ENCODE results near the gene RARS1.
A peak's percentile ranks its signal among the peaks of the same experiment; 100 is the strongest.
"Not testable (repeated sequence)": the region's sequence is repeated elsewhere in the genome, so short reads cannot be mapped to it uniquely, and the experiment has no call there.

Gene RARS1

DNA sequence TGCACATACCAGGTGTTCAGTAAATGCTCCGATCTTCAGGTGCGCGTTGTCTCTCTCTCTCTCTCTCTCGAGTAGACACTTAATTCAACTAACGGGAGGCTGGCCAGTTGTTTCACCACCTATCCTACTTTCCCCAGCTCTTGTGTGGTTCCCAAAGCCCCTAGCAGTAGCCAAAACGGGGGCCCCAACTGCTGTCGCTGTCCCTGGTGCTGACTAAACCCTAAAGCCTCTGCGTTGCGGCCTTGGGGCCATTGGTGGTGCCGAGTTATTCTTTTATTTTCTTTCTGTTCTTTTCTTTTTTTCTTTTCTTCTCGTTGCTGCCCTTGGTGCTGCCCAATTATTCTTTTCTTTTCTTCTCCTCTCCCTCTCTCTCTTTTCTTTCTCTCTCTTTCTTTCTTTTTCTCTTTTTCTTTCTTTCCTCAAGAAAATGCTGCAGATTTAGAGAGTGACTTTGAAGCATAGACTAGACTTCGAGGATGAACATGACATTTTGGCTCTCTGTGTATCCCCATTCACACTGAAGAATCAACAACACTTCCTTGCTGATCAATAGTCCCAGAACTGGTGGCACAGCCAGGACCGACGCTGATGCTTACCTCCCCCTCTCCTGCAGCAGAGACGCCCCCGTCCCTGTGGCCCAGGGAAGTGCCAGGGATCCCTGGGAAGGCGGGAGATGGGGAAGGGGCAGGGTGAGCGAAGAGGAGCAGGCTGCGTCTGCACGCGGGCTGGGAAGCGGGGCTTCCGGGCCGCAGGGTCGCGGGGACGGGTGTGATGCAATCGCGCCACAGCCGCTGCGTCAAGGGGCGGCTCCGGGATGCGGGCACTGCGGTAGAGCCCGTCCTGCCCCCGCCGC is 42.5 kb downstream of the RARS1 start, which contains the start of gene FBLL1:
Gene FBLL1 (plus strand): TSS at position 785 of the 853 bp plus-strand sequence. CDS start 200 bp downstream, outside the sequence.
- H3K9ac ChIP-seq (ENCODE audit: low read depth in 1 of 2, low read length in 2 of 2), result no peak within 1 kb of the TSS
- H3K36me3 ChIP-seq (ENCODE audit: control insufficient read depth in 2 of 2, insufficient read depth in 2 of 2, low read length in 2 of 2), result no peaks in the 10 kb centered on the region
- peak within 1 kb of the TSS in 1 of 2 donors; percentile 52 for H3K4me3 ChIP-seq (ENCODE audit: low read length in 2 of 2)
- H3K9me3 ChIP-seq (ENCODE audit: control insufficient read depth in 2 of 2, low read length in 2 of 2), result no peaks in the 10 kb centered on the region
- peaks cover 18 to 21% of the 10 kb centered on the region in 2 donors for H3K27me3 ChIP-seq (ENCODE audit: control insufficient read depth in 2 of 2, insufficient read depth in 2 of 2, low read length in 2 of 2)
- H3K4me1 ChIP-seq (ENCODE audit: control insufficient read depth in 2 of 2, insufficient read depth in 2 of 2, low read length in 2 of 2), result no peaks in the 10 kb centered on the region
- H3K27ac ChIP-seq (ENCODE audit: low read depth in 2 of 2, low read length in 2 of 2), result no peak within 1 kb of the TSS

DNA sequence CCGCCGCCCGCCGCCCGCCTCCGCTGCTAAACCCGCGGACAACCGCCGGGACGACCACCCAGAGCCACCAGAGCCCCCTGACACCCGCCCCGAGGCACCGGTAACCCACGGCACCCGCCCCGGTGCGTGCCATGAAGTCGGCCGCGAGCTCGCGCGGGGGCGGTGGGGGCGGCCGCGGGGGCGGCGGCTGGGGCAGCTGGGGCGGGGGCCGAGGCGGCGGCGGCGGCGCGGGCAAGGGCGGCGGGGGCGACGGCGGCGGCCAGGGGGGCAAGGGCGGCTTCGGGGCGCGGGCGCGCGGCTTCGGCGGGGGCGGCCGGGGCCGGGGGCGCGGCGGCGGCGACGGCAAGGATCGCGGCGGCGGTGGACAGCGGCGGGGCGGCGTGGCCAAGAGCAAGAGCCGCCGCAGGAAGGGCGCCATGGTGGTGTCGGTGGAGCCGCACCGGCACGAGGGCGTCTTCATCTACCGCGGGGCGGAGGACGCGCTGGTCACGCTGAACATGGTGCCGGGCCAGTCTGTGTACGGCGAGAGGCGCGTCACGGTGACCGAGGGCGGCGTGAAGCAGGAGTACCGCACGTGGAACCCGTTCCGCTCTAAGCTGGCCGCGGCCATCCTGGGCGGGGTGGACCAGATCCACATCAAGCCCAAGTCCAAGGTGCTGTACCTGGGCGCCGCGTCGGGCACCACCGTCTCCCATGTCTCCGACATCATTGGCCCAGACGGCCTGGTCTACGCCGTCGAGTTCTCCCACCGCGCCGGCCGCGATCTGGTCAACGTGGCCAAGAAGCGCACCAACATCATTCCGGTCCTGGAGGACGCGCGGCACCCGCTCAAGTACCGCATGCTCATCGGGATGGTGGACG is 43.3 kb downstream of the RARS1 start:
- Histone ChIP-seq H3K4me1 (ENCODE audit: control insufficient read depth in 2 of 2, insufficient read depth in 2 of 2, low read length in 2 of 2) (no peaks in the 10 kb centered on the region), H3K4me3 (ENCODE audit: low read length in 2 of 2) (peak overlapping the region in 1 of 2 donors; percentile 31), H3K36me3 (ENCODE audit: control insufficient read depth in 2 of 2, insufficient read depth in 2 of 2, low read length in 2 of 2) (no peaks in the 10 kb centered on the region), H3K9ac (ENCODE audit: low read depth in 1 of 2, low read length in 2 of 2) (no peak overlapping the region), H3K9me3 (ENCODE audit: control insufficient read depth in 2 of 2, low read length in 2 of 2) (no peaks in the 10 kb centered on the region), H3K27me3 (ENCODE audit: control insufficient read depth in 2 of 2, insufficient read depth in 2 of 2, low read length in 2 of 2) (peaks cover 18 to 21% of the 10 kb centered on the region in 2 donors), H3K27ac (ENCODE audit: low read depth in 2 of 2, low read length in 2 of 2) (no peak overlapping the region)

DNA sequence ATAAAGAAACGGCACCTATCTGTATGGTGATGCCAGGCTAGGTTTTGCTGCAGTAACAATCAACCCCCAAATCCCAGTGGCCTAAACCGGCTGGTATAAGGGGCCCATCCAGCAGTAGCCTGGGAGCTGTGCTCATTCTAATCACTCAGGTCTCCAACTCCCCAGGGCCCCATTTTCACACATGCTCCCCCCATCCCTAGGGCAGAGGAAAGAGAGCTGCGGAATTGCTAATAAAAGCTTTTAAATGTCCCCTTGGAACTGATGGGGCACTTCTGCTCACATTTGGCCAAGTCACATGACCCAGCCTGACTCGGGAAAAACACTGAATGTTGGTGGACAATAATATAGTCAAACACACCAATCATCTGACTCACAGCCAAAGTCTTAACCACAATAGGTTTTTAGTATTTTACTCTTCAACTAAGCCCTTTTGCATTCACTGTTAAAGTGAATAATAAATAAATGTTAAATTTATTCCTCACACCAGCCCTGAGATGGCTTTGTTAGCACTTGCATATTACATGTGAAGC is 44.4 kb downstream of the RARS1 start:
- Histone ChIP-seq H3K27me3 (ENCODE audit: control insufficient read depth in 2 of 2, insufficient read depth in 2 of 2, low read length in 2 of 2) (peaks cover 18 to 21% of the 10 kb centered on the region in 2 donors), H3K36me3 (ENCODE audit: control insufficient read depth in 2 of 2, insufficient read depth in 2 of 2, low read length in 2 of 2) (no peaks in the 10 kb centered on the region), H3K9me3 (ENCODE audit: control insufficient read depth in 2 of 2, low read length in 2 of 2) (no peaks in the 10 kb centered on the region), H3K27ac (ENCODE audit: low read depth in 2 of 2, low read length in 2 of 2) (no peak overlapping the region), H3K4me3 (ENCODE audit: low read length in 2 of 2) (no peak overlapping the region), H3K9ac (ENCODE audit: low read depth in 1 of 2, low read length in 2 of 2) (no peak overlapping the region), H3K4me1 (ENCODE audit: control insufficient read depth in 2 of 2, insufficient read depth in 2 of 2, low read length in 2 of 2) (no peaks in the 10 kb centered on the region)

DNA sequence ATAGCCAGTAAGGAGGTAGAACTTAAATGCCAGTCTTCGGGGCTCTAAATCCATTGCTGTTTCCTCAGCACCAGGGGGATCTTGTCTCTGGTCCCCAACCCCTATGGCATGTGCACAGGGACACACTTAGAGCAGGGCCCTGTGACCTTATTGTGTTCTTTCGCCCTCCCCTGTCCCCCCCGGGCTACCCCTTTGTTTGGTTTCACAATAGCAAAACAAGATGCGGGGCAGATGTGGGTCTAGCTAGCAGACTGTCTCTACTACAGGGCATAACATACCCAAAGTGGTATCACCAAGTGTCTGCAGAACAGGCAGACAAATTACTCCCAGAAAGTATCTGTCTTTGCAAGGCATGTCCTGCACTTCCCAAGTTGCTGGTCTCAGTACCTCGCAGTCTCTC is 44.9 kb downstream of the RARS1 start:
- no peak overlapping the region for H3K27ac ChIP-seq (ENCODE audit: low read depth in 2 of 2, low read length in 2 of 2)
- no peaks in the 10 kb centered on the region for H3K36me3 ChIP-seq (ENCODE audit: control insufficient read depth in 2 of 2, insufficient read depth in 2 of 2, low read length in 2 of 2)
- no peaks in the 10 kb centered on the region for H3K9me3 ChIP-seq (ENCODE audit: control insufficient read depth in 2 of 2, low read length in 2 of 2)
- H3K9ac ChIP-seq (ENCODE audit: low read depth in 1 of 2, low read length in 2 of 2), result no peak overlapping the region
- no peaks in the 10 kb centered on the region for H3K4me1 ChIP-seq (ENCODE audit: control insufficient read depth in 2 of 2, insufficient read depth in 2 of 2, low read length in 2 of 2)
- H3K27me3 ChIP-seq (ENCODE audit: control insufficient read depth in 2 of 2, insufficient read depth in 2 of 2, low read length in 2 of 2), result peaks cover 18 to 21% of the 10 kb centered on the region in 2 donors
- H3K4me3 ChIP-seq (ENCODE audit: low read length in 2 of 2), result no peak overlapping the region

DNA sequence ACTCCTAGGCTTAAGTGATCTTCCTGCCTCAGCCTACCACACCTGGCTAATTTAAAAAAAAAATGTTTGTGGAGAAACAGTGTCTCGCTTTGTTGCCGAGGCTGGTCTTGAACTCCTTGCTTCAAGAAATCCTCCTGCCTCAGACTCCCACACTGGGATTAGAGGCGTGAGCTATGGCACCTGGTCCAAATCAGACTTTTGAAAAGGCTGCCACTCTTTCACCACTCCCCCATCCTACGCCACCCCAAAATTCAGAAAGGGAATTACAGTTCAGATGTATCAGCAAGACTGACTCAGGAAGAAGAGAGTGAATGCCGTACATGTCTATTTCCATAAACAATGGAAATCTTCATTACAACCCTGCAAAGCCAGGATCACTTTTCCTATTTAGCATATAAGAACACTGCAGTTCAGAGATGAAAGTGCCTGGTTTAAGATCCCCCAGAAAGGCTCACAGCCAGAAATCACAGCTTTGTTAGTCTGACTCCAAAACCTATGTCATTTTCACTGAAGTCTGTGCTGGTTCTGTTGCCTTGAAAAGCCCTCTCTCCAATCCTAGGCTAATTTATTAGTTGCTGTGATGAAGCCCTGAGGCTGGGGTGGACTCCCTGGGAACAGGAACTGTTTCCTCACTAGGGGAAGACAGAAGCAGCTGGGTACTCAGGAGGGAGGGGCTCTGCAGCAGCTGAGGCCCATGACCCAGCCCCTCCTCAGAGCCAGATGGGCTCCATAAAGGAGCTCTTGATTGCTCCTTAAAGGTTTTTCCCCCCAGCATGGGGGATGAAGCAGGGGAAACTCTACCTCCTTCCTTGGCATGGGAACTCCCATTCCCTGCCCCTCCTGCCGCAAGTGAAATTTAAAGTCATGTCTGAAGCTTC is 46.0 kb downstream of the RARS1 start:
- Histone ChIP-seq H3K27me3 (ENCODE audit: control insufficient read depth in 2 of 2, insufficient read depth in 2 of 2, low read length in 2 of 2) (peaks cover 18 to 21% of the 10 kb centered on the region in 2 donors), H3K9ac (ENCODE audit: low read depth in 1 of 2, low read length in 2 of 2) (no peak overlapping the region), H3K4me1 (ENCODE audit: control insufficient read depth in 2 of 2, insufficient read depth in 2 of 2, low read length in 2 of 2) (no peaks in the 10 kb centered on the region), H3K36me3 (ENCODE audit: control insufficient read depth in 2 of 2, insufficient read depth in 2 of 2, low read length in 2 of 2) (no peaks in the 10 kb centered on the region), H3K27ac (ENCODE audit: low read depth in 2 of 2, low read length in 2 of 2) (no peak overlapping the region), H3K4me3 (ENCODE audit: low read length in 2 of 2) (no peak overlapping the region), H3K9me3 (ENCODE audit: control insufficient read depth in 2 of 2, low read length in 2 of 2) (no peaks in the 10 kb centered on the region)

DNA sequence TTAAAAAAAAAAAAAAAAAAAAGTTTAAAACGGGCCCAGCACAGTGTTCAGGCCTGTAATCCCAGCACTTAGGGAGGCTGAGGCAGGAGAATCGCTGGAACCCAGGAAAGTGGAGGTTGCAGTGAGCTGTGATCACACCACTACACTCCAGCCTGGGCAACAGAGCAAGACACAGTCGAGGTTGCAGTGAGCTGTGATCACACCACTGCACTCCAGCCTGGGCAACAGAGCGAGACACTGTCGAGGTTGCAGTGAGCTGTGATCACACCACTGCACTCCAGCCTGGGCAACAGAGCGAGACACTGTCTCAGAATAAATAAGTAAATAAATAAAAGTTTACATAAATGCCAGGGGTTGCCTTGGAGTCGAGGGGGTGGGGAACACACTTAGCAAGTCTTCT is 48.1 kb downstream of the RARS1 start:
- H3K4me3 ChIP-seq (ENCODE audit: low read length in 2 of 2); H3K4me1 ChIP-seq (ENCODE audit: control insufficient read depth in 2 of 2, insufficient read depth in 2 of 2, low read length in 2 of 2); H3K36me3 ChIP-seq (ENCODE audit: control insufficient read depth in 2 of 2, insufficient read depth in 2 of 2, low read length in 2 of 2); H3K9ac ChIP-seq (ENCODE audit: low read depth in 1 of 2, low read length in 2 of 2); H3K9me3 ChIP-seq (ENCODE audit: control insufficient read depth in 2 of 2, low read length in 2 of 2); H3K27ac ChIP-seq (ENCODE audit: low read depth in 2 of 2, low read length in 2 of 2): not testable (repeated sequence)
- peaks cover 12 to 18% of the 10 kb centered on the region in 2 donors for H3K27me3 ChIP-seq (ENCODE audit: control insufficient read depth in 2 of 2, insufficient read depth in 2 of 2, low read length in 2 of 2)

DNA sequence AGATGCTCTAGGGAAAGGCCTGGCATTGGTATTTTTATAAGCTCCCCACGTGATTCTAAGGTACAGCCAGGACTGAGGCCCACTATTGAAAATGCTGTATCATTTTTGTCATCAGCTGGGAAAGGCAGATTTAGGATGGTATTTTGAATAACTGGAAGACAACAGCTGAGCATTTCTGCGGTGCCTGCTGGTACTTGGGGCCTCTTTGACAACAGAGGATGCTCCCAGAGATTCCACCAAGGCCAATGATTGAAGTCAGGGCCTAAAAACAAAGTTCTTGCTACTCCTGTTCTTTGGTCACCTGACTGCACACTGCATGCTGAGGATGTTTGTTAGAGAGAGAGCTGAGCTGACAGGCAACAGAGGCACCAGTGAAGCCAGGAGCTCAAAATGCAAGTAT is 50.9 kb downstream of the RARS1 start:
- Histone ChIP-seq H3K4me1 (ENCODE audit: control insufficient read depth in 2 of 2, insufficient read depth in 2 of 2, low read length in 2 of 2) (no peaks in the 10 kb centered on the region), H3K9me3 (ENCODE audit: control insufficient read depth in 2 of 2, low read length in 2 of 2) (no peaks in the 10 kb centered on the region), H3K36me3 (ENCODE audit: control insufficient read depth in 2 of 2, insufficient read depth in 2 of 2, low read length in 2 of 2) (no peaks in the 10 kb centered on the region), H3K27me3 (ENCODE audit: control insufficient read depth in 2 of 2, insufficient read depth in 2 of 2, low read length in 2 of 2) (peaks cover 0 to 2% of the 10 kb centered on the region in 2 donors), H3K27ac (ENCODE audit: low read depth in 2 of 2, low read length in 2 of 2) (no peak overlapping the region), H3K9ac (ENCODE audit: low read depth in 1 of 2, low read length in 2 of 2) (no peak overlapping the region), H3K4me3 (ENCODE audit: low read length in 2 of 2) (no peak overlapping the region)

DNA sequence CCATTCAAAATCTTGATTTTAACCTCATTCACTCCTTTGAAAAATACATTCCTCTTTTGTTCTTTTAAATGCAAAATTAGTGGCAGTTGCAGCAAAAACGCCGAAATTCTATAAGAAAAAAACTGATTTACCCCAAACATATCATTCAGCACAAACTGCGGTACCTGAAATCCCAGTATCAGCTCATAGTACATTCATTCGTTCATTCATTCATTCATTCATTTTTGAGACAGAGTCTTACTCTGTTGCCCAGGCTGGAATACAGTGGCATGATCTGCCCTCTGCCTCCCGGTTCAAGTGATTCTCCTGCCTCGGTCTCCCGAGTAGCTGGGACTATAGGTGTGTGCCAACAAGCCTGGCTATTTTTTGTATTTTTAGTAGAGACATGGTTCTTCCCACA is 63.3 kb downstream of the RARS1 start:
- Histone ChIP-seq H3K27me3 (ENCODE audit: control insufficient read depth in 2 of 2, insufficient read depth in 2 of 2, low read length in 2 of 2) (no peaks in the 10 kb centered on the region), H3K9ac (ENCODE audit: low read depth in 1 of 2, low read length in 2 of 2) (no peak overlapping the region), H3K9me3 (ENCODE audit: control insufficient read depth in 2 of 2, low read length in 2 of 2) (no peaks in the 10 kb centered on the region), H3K36me3 (ENCODE audit: control insufficient read depth in 2 of 2, insufficient read depth in 2 of 2, low read length in 2 of 2) (peaks cover 19 to 23% of the 10 kb centered on the region in 2 donors), H3K4me3 (ENCODE audit: low read length in 2 of 2) (no peak overlapping the region), H3K4me1 (ENCODE audit: control insufficient read depth in 2 of 2, insufficient read depth in 2 of 2, low read length in 2 of 2) (no peaks in the 10 kb centered on the region), H3K27ac (ENCODE audit: low read depth in 2 of 2, low read length in 2 of 2) (no peak overlapping the region)

DNA sequence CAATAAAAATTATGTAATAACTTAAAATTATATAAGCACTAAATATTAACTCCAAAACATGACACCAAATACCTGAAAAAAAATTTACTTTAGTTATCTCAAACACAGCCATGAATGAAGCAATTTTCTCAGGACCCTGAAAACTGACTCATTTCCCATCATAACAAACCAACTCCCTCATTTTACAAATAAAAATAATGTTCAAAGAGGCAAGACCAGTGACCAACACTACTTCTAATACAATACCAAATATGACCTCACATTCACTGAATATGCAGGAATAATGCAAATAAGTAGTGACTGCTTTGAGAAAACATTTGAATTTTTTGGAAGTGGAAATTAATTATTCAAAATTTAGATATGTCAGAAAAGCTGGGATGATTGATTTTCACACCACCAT is 64.4 kb downstream of the RARS1 start:
- Histone ChIP-seq H3K27me3 (ENCODE audit: control insufficient read depth in 2 of 2, insufficient read depth in 2 of 2, low read length in 2 of 2) (no peaks in the 10 kb centered on the region), H3K9ac (ENCODE audit: low read depth in 1 of 2, low read length in 2 of 2) (no peak overlapping the region)

More for the DNA sequence above, 64.4 kb downstream of the RARS1 start:
- H3K9me3 ChIP-seq (ENCODE audit: control insufficient read depth in 2 of 2, low read length in 2 of 2), result no peaks in the 10 kb centered on the region
- peaks cover 20 to 26% of the 10 kb centered on the region in 2 donors for H3K36me3 ChIP-seq (ENCODE audit: control insufficient read depth in 2 of 2, insufficient read depth in 2 of 2, low read length in 2 of 2)
- H3K4me3 ChIP-seq (ENCODE audit: low read length in 2 of 2), result no peak overlapping the region
- H3K4me1 ChIP-seq (ENCODE audit: control insufficient read depth in 2 of 2, insufficient read depth in 2 of 2, low read length in 2 of 2), result no peaks in the 10 kb centered on the region
- no peak overlapping the region for H3K27ac ChIP-seq (ENCODE audit: low read depth in 2 of 2, low read length in 2 of 2)

All from mucosa of rectum (tissue), 2 donors.